Stimulated activated CD4-positive, alpha-beta T cell treated with anti-CD3 and anti-CD28 coated beads, Interleukin-1b, Interleukin-23, amount 100 ng/mL, for 4 hours (primary cell): ENCODE results near the gene IRF2BP1.
"Not testable (repeated sequence)": the region's sequence is repeated elsewhere in the genome, so short reads cannot be mapped to it uniquely, and the experiment has no call there.

Experiments
- DNase-seq, 2 donors: peaks; one replicate each; pipeline ENCODE4 v3.0.0-alpha.2; 2020; ENCODE audit warnings: low read depth in 2 of 2

The IRF2BP1 gene

GRCh38 chr19:45901912-45902650, 16.1 kb upstream of the IRF2BP1 start, which contains the start of gene MYPOP:
MYPOP (minus strand) TSS chr19:45902613; CDS start chr19:45901773, 840 bp downstream.
- no peak for DNase-seq

GRCh38 chr19:45901432-45901911, 15.5 kb upstream of the IRF2BP1 start:
- peak in 1 of 2 donors; percentile 22 for DNase-seq

- DNase-seq: no peak
Measured at GRCh38 chr19:45900738-45901431, 14.9 kb upstream of the IRF2BP1 start.

- DNase-seq: no peak
Measured at GRCh38 chr19:45899919-45900589, 14.1 kb upstream of the IRF2BP1 start.

- no peak for DNase-seq
Measured at GRCh38 chr19:45899253-45899652, 13.3 kb upstream of the IRF2BP1 start.

- no peak for DNase-seq
Measured at GRCh38 chr19:45897261-45897812, 11.4 kb upstream of the IRF2BP1 start.

- not testable (repeated sequence) for DNase-seq
Measured at GRCh38 chr19:45895983-45896599, 10.2 kb upstream of the IRF2BP1 start.

- no peak for DNase-seq
Measured at GRCh38 chr19:45895519-45895972, 9.6 kb upstream of the IRF2BP1 start.

- DNase-seq: no peak
Measured at GRCh38 chr19:45890877-45891276, 4.9 kb upstream of the IRF2BP1 start.

- no peak for DNase-seq
Measured at GRCh38 chr19:45889210-45889885, 3.4 kb upstream of the IRF2BP1 start.

- DNase-seq: no peak
Measured at GRCh38 chr19:45887200-45887710, 1.3 kb upstream of the IRF2BP1 start.

GRCh38 chr19:45886427-45887199, 672 bp upstream of the IRF2BP1 start:
- DNase-seq: peak; percentile 75 to 82

GRCh38 chr19:45884682-45885555, 1.0 kb downstream of the IRF2BP1 start:
- DNase-seq: no peak

GRCh38 chr19:45883881-45884681, 1.9 kb downstream of the IRF2BP1 start:
- no peak for DNase-seq

GRCh38 chr19:45883586-45883880, 2.4 kb downstream of the IRF2BP1 start:
- DNase-seq: no peak

- peak; percentile 75 to 77 for DNase-seq
Measured at GRCh38 chr19:45882652-45883585, 3.0 kb downstream of the IRF2BP1 start.

- no peak for DNase-seq
Measured at GRCh38 chr19:45881909-45882528, 3.9 kb downstream of the IRF2BP1 start.
